A549 (cell line): ENCODE measurements around the gene PALLD.

Experiments used
- CTCF ChIP-seq: fragments of >200 bp; sonication (Bioruptor Twin); formaldehyde crosslinking; IDR thresholded peaks from 3 replicates; pipeline ENCODE4 v1.5.1; 2016
- EHMT2 ChIP-seq: fragments of 200-600 bp; sonication (generic); IDR thresholded peaks from 2 replicates; pipeline ENCODE4 v1.6.1; 2016; ENCODE audit warnings: antibody characterized with exemption, low read depth, mild to moderate bottlenecking, moderate library complexity

- TF ChIP-seq CTCF (no peak), EHMT2 (no peak)
Measured at GRCh38 chr4:168499241-168499640, 2.4 kb downstream of the PALLD start.
